Fibroblast of pulmonary artery (primary cell): ENCODE measurements around the gene LCE7A.

Experiments
- DNase-seq: peaks from one replicate; pipeline ENCODE4 v3.0.0-alpha.2; 2010; ENCODE audit warnings: low read depth
- H3K4me3 ChIP-seq: replicated peaks from 2 replicates; pipeline ENCODE4 v1.5.1; 2011; ENCODE audit warnings: low read depth, mild to moderate bottlenecking, control low read depth, low read length, moderate library complexity
- TF ChIP-seq, protein P1 (sequence below): IDR thresholded peaks from 2 replicates; pipeline ENCODE4 v1.5.1; 2011; ENCODE audit warnings: mild to moderate bottlenecking, control low read depth, low read length, inconsistent platforms; ENCODE audit errors: missing control alignments

LCE7A gene

DNA sequence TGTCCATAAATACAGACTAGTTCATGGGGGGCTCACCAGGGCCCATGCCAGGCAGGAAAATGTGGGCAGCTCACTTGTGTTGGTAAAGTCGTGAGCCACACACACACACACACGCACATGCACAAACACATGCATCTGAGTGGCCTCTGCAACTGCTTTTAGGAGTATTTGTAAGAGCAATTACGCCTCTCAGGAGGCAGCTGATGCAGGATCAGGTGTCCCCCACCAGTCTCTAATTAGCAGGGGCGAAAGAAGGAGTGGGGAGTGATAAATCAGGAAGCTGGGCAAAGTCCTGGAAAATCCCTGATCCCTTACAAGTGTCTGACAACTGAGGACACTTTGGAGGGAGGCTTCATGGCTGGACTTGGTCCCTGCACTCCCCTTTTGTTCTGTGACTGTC is 42.8 kb downstream of the LCE7A start:
- no peak overlapping the region for H3K4me3 ChIP-seq
- no peak for DNase-seq
- TF ChIP-seq, protein P1, sequence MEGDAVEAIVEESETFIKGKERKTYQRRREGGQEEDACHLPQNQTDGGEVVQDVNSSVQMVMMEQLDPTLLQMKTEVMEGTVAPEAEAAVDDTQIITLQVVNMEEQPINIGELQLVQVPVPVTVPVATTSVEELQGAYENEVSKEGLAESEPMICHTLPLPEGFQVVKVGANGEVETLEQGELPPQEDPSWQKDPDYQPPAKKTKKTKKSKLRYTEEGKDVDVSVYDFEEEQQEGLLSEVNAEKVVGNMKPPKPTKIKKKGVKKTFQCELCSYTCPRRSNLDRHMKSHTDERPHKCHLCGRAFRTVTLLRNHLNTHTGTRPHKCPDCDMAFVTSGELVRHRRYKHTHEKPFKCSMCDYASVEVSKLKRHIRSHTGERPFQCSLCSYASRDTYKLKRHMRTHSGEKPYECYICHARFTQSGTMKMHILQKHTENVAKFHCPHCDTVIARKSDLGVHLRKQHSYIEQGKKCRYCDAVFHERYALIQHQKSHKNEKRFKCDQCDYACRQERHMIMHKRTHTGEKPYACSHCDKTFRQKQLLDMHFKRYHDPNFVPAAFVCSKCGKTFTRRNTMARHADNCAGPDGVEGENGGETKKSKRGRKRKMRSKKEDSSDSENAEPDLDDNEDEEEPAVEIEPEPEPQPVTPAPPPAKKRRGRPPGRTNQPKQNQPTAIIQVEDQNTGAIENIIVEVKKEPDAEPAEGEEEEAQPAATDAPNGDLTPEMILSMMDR, result no peak

DNA sequence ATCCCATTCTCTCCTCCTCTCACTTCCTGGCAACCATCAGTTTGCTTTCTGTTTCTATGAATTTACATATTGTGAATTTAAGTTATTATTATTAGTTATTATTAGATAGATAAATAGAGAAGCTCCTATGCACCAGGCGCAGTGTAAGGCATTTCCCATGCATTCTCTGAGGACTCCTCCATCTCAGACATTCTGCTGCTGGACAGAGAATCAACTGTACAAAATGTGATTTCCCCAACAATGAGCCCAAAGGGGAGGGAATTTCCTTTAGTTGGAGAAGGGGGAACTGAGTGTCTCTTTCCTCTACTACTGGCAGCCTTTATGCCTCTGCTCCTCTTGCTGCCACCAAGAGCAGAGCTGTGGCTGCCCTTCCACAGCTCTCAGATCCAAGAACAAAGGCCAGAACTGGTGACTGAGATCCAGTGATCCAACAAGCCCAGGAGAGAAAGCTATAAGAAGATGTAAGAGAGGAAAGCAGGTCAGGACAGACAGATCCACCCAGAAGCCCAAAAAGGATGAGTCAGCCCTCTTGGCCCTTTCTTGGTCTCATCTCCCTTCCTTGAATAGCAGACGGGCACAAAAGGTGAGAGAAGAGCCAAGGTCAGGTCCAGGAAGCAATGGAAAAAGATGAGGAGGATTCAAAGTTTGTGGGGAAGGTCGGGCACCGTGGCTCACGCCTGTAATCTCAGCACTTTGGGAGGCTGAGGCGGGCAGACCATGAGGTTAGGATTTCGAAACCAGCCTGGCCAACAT is 45.1 kb downstream of the LCE7A start:
- TF ChIP-seq, protein P1, result no peak

DNA sequence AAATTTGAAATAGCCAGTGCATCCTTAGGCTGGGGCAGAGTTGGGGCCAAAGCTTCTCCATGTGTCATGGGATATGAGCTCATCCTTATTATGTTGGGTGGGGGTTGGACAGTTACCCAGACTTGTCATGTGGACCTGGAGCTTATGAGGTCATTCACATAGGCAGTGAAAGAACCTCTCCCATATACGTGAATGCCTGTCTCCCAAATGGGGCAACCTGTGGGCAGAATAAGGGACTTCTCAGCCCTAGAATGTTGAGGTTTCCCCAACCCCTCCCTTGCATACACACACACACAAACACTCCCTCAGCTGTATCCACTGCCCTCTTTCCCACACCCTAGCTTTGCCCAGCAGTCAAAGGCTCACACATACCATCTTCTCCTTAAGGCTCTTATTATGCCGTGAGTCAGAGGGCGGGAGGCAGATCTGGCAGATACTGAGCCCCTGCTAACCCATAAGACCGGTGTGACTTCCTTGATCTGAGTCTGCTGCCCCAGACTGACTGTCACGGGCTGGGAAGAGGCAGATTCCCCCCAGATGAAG is 46.3 kb downstream of the LCE7A start:
- no peak for DNase-seq
- H3K4me3 ChIP-seq, result no peak overlapping the region
- TF ChIP-seq, protein P1, result no peak

More for the DNA sequence above, 45.1 kb downstream of the LCE7A start:
- no peak overlapping the region for H3K4me3 ChIP-seq
- DNase-seq, result no peak

DNA sequence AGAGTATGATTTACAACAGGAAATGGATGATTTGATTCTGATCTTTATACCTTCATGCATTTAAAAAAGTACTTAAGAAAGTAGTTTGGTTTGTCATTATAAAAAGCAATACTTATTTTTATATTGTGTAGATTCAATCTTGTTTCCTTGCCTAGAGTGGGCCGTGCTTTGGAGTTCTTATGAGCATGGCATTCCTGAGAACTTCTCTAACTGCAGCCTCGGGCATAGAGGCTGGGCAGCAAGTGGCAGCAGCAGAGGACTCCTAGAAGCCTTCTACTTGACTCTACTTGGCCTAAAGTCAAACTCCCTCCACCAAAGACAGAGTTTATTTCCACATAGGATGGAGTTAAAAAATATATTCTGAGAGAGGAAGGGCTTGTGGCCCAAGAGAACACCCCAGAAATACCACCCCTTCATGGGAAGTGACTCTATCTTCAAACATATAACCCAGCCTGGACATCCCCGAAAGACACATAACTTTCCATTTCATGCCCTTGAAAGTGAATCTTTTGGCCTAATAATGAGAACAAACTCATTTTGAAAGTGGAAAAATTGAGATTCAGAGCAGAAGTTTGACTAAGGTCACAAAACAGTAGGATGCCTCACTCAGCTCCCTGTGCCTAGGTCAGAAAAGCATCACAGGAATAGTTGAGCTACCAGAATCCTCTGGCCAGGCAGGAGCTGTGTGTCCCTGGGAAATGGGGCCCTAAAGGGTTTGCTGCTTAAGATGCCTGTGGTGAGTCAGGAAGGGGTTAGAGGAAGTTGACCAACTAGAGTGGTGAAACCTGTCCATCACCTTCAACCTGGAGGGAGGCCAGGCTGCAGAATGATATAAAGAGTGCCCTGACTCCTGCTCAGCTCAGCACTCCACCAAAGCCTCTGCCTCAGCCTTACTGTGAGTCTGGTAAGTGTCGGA is 48.1 kb downstream of the LCE7A start, which contains the start of gene IVL:
Gene IVL (plus strand): TSS at position 861 of the 916 bp plus-strand sequence. CDS start 1,252 bp downstream, outside the sequence.
- TF ChIP-seq, protein P1, result no peak
- H3K4me3 ChIP-seq, result no peak within 1 kb of the TSS
- no peak for DNase-seq

DNA sequence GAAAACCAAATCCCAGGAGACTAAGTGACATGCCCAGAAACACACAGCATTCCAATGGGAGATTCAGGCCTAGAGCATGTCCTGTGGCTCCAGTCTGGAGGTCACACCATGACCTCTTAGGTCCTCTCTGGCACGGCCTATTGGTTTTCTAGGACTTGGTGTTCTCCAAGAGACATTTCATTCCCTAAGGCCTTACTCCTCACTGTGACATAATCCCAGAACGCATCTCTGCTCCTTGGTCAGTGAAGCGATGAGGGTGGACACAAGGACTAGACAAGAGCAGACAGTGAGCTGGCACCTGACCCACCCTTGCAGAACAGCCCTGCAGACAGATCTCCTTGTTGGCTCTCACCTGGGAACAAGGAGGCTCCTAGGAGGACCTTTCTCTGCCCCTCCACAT is 49.4 kb downstream of the LCE7A start:
- TF ChIP-seq, protein P1, result no peak
- H3K4me3 ChIP-seq, result no peak overlapping the region
- no peak for DNase-seq
